Measurements from ENCODE around the gene PRDX5.

The PRDX5 gene

GRCh38 chr11:64278576-64279190 is 39.2 kb upstream of the PRDX5 start:
- TF ChIP-seq CTCF (IDR thresholded peaks at IDR 0.05; ENCODE audit: insufficient read depth, missing control alignments) = no peak
- FAIRE-seq (no peak), DNase-seq (ENCODE audit: insufficient read length, low spot score) (no peak)

- DNase-seq (ENCODE audit: insufficient read length, low spot score) = no peak
- TF ChIP-seq CTCF (IDR thresholded peaks at IDR 0.05; ENCODE audit: insufficient read depth, missing control alignments) = no peak
- no peak for FAIRE-seq
Observed at GRCh38 chr11:64281957-64282770, 35.8 kb upstream of the PRDX5 start.

- FAIRE-seq = no peak
- TF ChIP-seq CTCF (IDR thresholded peaks at IDR 0.05; ENCODE audit: insufficient read depth, missing control alignments) = no peak
- DNase-seq (ENCODE audit: insufficient read length, low spot score) = no peak
Observed at GRCh38 chr11:64283092-64283491, 34.8 kb upstream of the PRDX5 start.

- no peak for FAIRE-seq
- no peak for TF ChIP-seq CTCF (IDR thresholded peaks at IDR 0.05; ENCODE audit: insufficient read depth, missing control alignments)
- peak; percentile 96 for DNase-seq (ENCODE audit: insufficient read length, low spot score)
Observed at GRCh38 chr11:64284048-64284961, 33.6 kb upstream of the PRDX5 start, which contains the start of gene BAD. Gene BAD, minus strand, starts transcription at chr11:64284665. Its CDS starts 297 bp downstream, at chr11:64284368.

- FAIRE-seq = no peak
- peak; percentile 89 for DNase-seq (ENCODE audit: insufficient read length, low spot score)
- no peak for TF ChIP-seq CTCF (IDR thresholded peaks at IDR 0.05; ENCODE audit: insufficient read depth, missing control alignments)
Observed at GRCh38 chr11:64284962-64285884, 32.7 kb upstream of the PRDX5 start, which contains the start of gene GPR137. Gene GPR137, plus strand, starts transcription at chr11:64285848. Its CDS starts 677 bp downstream, at chr11:64286525.

Data from D721Med (cell line).